GM23248 (cell line): ENCODE results near the gene KLF2.

Experiments used
- EZH2 ChIP-seq: fragments of 200-600 bp; sonication (generic); IDR thresholded peaks from 2 replicates; pipeline ENCODE4 v1.6.1; 2018; ENCODE audit warnings: antibody characterized with exemption, mild to moderate bottlenecking; ENCODE audit not compliant: insufficient read depth, poor library complexity, severe bottlenecking
- EZH2phosphoT487 ChIP-seq: fragments of 200-600 bp; sonication (generic); IDR thresholded peaks from 2 replicates; pipeline ENCODE4 v1.6.1; 2018; ENCODE audit warnings: antibody characterized with exemption, moderate library complexity, mild to moderate bottlenecking, low read depth; ENCODE audit not compliant: insufficient read depth

- TF ChIP-seq EZH2phosphoT487 (no peak), EZH2 (no peak)
Measured at GRCh38 chr19:16337809-16338469, 13.3 kb downstream of the KLF2 start.
